Cardiac muscle cell (in vitro differentiated cells and primary cell): ENCODE data around the gene STK40. TPM values are rescaled to one million over a fixed set of nuclear protein-coding genes. Genes with fewer than 3 reads are reported as not detected.

Experiments
- DNase-seq, 2 donors: peaks; one replicate each; pipeline versions ENCODE4 v3.0.0 to v3.0.0-alpha.2; 2010 to 2017; ENCODE audit warnings: low read depth in 1 of 2, low spot score in 1 of 2
- H3K27ac ChIP-seq: fragments of 200-600 bp; sonication (generic); 2 replicates; pipeline ENCODE4 v1.5.1; 2016
- H3K27me3 ChIP-seq: fragments of 200-600 bp; sonication (generic); 2 replicates; pipeline ENCODE4 v1.6.0; 2016; ENCODE audit warnings: control low read depth
- H3K36me3 ChIP-seq: fragments of 200-600 bp; sonication (generic); 2 replicates; pipeline ENCODE4 v1.5.1; 2016; ENCODE audit warnings: control low read depth
- H3K4me1 ChIP-seq: fragments of 200-600 bp; sonication (generic); 2 replicates; pipeline ENCODE4 v1.8.1; 2017; ENCODE audit warnings: low read depth, mild to moderate bottlenecking, mixed run types
- H3K4me3 ChIP-seq: fragments of 200-600 bp; sonication (generic); 2 replicates; pipeline ENCODE4 v1.5.1; 2016; ENCODE audit warnings: mild to moderate bottlenecking
- H3K9me3 ChIP-seq: fragments of 200-600 bp; sonication (generic); 2 replicates; pipeline ENCODE4 v1.5.1; 2017; ENCODE audit warnings: low read depth, mild to moderate bottlenecking, control low read depth
- CTCF ChIP-seq: IDR thresholded peaks from 2 replicates; pipeline ENCODE4 v1.5.1; 2012; ENCODE audit warnings: low read depth, mild to moderate bottlenecking, low read length
- polyA plus RNA-seq: library from polyadenylated mRNA; unstranded; fragments of >200 nt; fragmentation: Nextera tagmentation; extraction: Ambion mirVana; gene quantifications from 2 replicates; pipeline ENCODE4 v1.2.1, GENCODE V29; 2016
- total RNA-seq: library from RNA; depleted of rRNA; stranded (reverse); fragments of >200 nt; gene quantifications from 2 replicates; pipeline ENCODE4 v1.2.3, GENCODE V29; 2016

Gene STK40
- total and polyA plus RNA-seq, 2 experiments from 2014 or later: 37.0 to 51.1 TPM

GRCh38 chr1:36391271-36391670 is 5.5 kb upstream of the STK40 start:
- TF ChIP-seq CTCF: no peak
- Histone ChIP-seq H3K4me1 (peaks cover 17% of the 10 kb centered on the region), H3K9me3 (no peaks in the 10 kb centered on the region), H3K27ac (no peak overlapping the region), H3K36me3 (peaks cover 16% of the 10 kb centered on the region), H3K27me3 (no peaks in the 10 kb centered on the region), H3K4me3 (no peak overlapping the region)
- DNase-seq: no peak

- no peak for TF ChIP-seq CTCF
- no peak for DNase-seq
- H3K4me3 ChIP-seq: no peak overlapping the region
- no peaks in the 10 kb centered on the region for H3K9me3 ChIP-seq
- peaks cover 17% of the 10 kb centered on the region for H3K4me1 ChIP-seq
- no peaks in the 10 kb centered on the region for H3K27me3 ChIP-seq
- peaks cover 16% of the 10 kb centered on the region for H3K36me3 ChIP-seq
- H3K27ac ChIP-seq: no peak overlapping the region
Measured at GRCh38 chr1:36390411-36390810, 4.7 kb upstream of the STK40 start.

GRCh38 chr1:36389999-36390398 is 4.3 kb upstream of the STK40 start:
- Histone ChIP-seq H3K27ac (peak overlapping the region; percentile 67), H3K9me3 (no peaks in the 10 kb centered on the region), H3K36me3 (peaks cover 16% of the 10 kb centered on the region), H3K4me3 (no peak overlapping the region), H3K4me1 (peaks cover 17% of the 10 kb centered on the region), H3K27me3 (no peaks in the 10 kb centered on the region)
- DNase-seq: no peak
- TF ChIP-seq CTCF: no peak

- no peak for TF ChIP-seq CTCF
- no peak for DNase-seq
Measured at GRCh38 chr1:36389261-36389660, 3.5 kb upstream of the STK40 start.

GRCh38 chr1:36387141-36387949 is 1.6 kb upstream of the STK40 start:
- Histone ChIP-seq H3K36me3 (peaks cover 6% of the 10 kb centered on the region), H3K27ac (peak overlapping the region; percentile 61), H3K4me3 (no peak overlapping the region), H3K27me3 (no peaks in the 10 kb centered on the region), H3K4me1 (peaks cover 17% of the 10 kb centered on the region), H3K9me3 (no peaks in the 10 kb centered on the region)
- DNase-seq: peak in 1 of 2 donors; percentile 94
- TF ChIP-seq CTCF: no peak

More at GRCh38 chr1:36389261-36389660, 3.5 kb upstream of the STK40 start:
- H3K9me3 ChIP-seq: no peaks in the 10 kb centered on the region
- H3K27ac ChIP-seq: peak overlapping the region; percentile 67
- H3K36me3 ChIP-seq: peaks cover 16% of the 10 kb centered on the region
- no peaks in the 10 kb centered on the region for H3K27me3 ChIP-seq
- H3K4me3 ChIP-seq: no peak overlapping the region
- peaks cover 17% of the 10 kb centered on the region for H3K4me1 ChIP-seq
